Measurements from ENCODE around the gene CYP4F3.
"Not testable (repeated sequence)": the region's sequence is repeated elsewhere in the genome, so short reads cannot be mapped to it uniquely, and the experiment has no call there.

CYP4F3 gene

GRCh38 chr19:15679865-15680264 lies 39.2 kb downstream of the CYP4F3 start:
- H3K4me3 ChIP-seq (ENCODE audit: low read depth in 1 of 2, low read length in 2 of 2), result not testable (repeated sequence)
- peaks cover 24 to 69% of the 10 kb centered on the region in 2 donors for H3K36me3 ChIP-seq (ENCODE audit: control insufficient read depth in 1 of 2, insufficient read depth in 2 of 2, low read length in 2 of 2)

GRCh38 chr19:15680478-15681322 lies 40.0 kb downstream of the CYP4F3 start:
- no peak overlapping the region for H3K9ac ChIP-seq (ENCODE audit: low read depth in 1 of 2, low read length in 2 of 2)

More at GRCh38 chr19:15679865-15680264, 39.2 kb downstream of the CYP4F3 start:
- H3K4me1 ChIP-seq (ENCODE audit: control insufficient read depth in 1 of 2, insufficient read depth in 2 of 2, low read length in 2 of 2), result peaks cover 23% of the 10 kb centered on the region in 2 donors
- H3K27me3 ChIP-seq (ENCODE audit: control insufficient read depth in 1 of 2, insufficient read depth in 2 of 2, low read length in 2 of 2); H3K27ac ChIP-seq (ENCODE audit: low read depth, low read length); H3K9ac ChIP-seq (ENCODE audit: low read depth in 1 of 2, low read length in 2 of 2); H3K9me3 ChIP-seq (ENCODE audit: control insufficient read depth in 1 of 2, low read length in 2 of 2): not testable (repeated sequence)

GRCh38 chr19:15683411-15683810 lies 42.7 kb downstream of the CYP4F3 start:
- peaks cover 7 to 11% of the 10 kb centered on the region in 2 donors for H3K9me3 ChIP-seq (ENCODE audit: control insufficient read depth in 1 of 2, low read length in 2 of 2)
- H3K27ac ChIP-seq (ENCODE audit: low read depth, low read length), result no peak overlapping the region
- H3K4me1 ChIP-seq (ENCODE audit: control insufficient read depth in 1 of 2, insufficient read depth in 2 of 2, low read length in 2 of 2), result peaks cover 10 to 17% of the 10 kb centered on the region in 2 donors
- no peak overlapping the region for H3K4me3 ChIP-seq (ENCODE audit: low read depth in 1 of 2, low read length in 2 of 2)
- H3K36me3 ChIP-seq (ENCODE audit: control insufficient read depth in 1 of 2, insufficient read depth in 2 of 2, low read length in 2 of 2), result peaks cover 46 to 92% of the 10 kb centered on the region in 2 donors
- H3K9ac ChIP-seq (ENCODE audit: low read depth in 1 of 2, low read length in 2 of 2), result no peak overlapping the region
- no peaks in the 10 kb centered on the region for H3K27me3 ChIP-seq (ENCODE audit: control insufficient read depth in 1 of 2, insufficient read depth in 2 of 2, low read length in 2 of 2)

More at GRCh38 chr19:15680478-15681322, 40.0 kb downstream of the CYP4F3 start:
- H3K4me1 ChIP-seq (ENCODE audit: control insufficient read depth in 1 of 2, insufficient read depth in 2 of 2, low read length in 2 of 2), result peaks cover 15 to 23% of the 10 kb centered on the region in 2 donors
- peaks cover 0 to 1% of the 10 kb centered on the region in 2 donors for H3K9me3 ChIP-seq (ENCODE audit: control insufficient read depth in 1 of 2, low read length in 2 of 2)
- H3K36me3 ChIP-seq (ENCODE audit: control insufficient read depth in 1 of 2, insufficient read depth in 2 of 2, low read length in 2 of 2), result peaks cover 33 to 74% of the 10 kb centered on the region in 2 donors
- no peak overlapping the region for H3K4me3 ChIP-seq (ENCODE audit: low read depth in 1 of 2, low read length in 2 of 2)
- H3K27ac ChIP-seq (ENCODE audit: low read depth, low read length), result no peak overlapping the region
- H3K27me3 ChIP-seq (ENCODE audit: control insufficient read depth in 1 of 2, insufficient read depth in 2 of 2, low read length in 2 of 2), result no peaks in the 10 kb centered on the region

GRCh38 chr19:15684828-15685227 lies 44.1 kb downstream of the CYP4F3 start:
- Histone ChIP-seq H3K36me3 (ENCODE audit: control insufficient read depth in 1 of 2, insufficient read depth in 2 of 2, low read length in 2 of 2) (peaks cover 41 to 80% of the 10 kb centered on the region in 2 donors), H3K27ac (ENCODE audit: low read depth, low read length) (no peak overlapping the region), H3K9me3 (ENCODE audit: control insufficient read depth in 1 of 2, low read length in 2 of 2) (peaks cover 8 to 14% of the 10 kb centered on the region in 2 donors), H3K4me1 (ENCODE audit: control insufficient read depth in 1 of 2, insufficient read depth in 2 of 2, low read length in 2 of 2) (peaks cover 6 to 9% of the 10 kb centered on the region in 2 donors), H3K4me3 (ENCODE audit: low read depth in 1 of 2, low read length in 2 of 2) (no peak overlapping the region), H3K9ac (ENCODE audit: low read depth in 1 of 2, low read length in 2 of 2) (no peak overlapping the region), H3K27me3 (ENCODE audit: control insufficient read depth in 1 of 2, insufficient read depth in 2 of 2, low read length in 2 of 2) (no peaks in the 10 kb centered on the region)

- Histone ChIP-seq H3K27ac (ENCODE audit: low read depth, low read length) (no peak overlapping the region), H3K4me1 (ENCODE audit: control insufficient read depth in 1 of 2, insufficient read depth in 2 of 2, low read length in 2 of 2) (peaks cover 4 to 8% of the 10 kb centered on the region in 2 donors), H3K27me3 (ENCODE audit: control insufficient read depth in 1 of 2, insufficient read depth in 2 of 2, low read length in 2 of 2) (no peaks in the 10 kb centered on the region), H3K9ac (ENCODE audit: low read depth in 1 of 2, low read length in 2 of 2) (no peak overlapping the region), H3K9me3 (ENCODE audit: control insufficient read depth in 1 of 2, low read length in 2 of 2) (no peaks in the 10 kb centered on the region), H3K4me3 (ENCODE audit: low read depth in 1 of 2, low read length in 2 of 2) (no peak overlapping the region), H3K36me3 (ENCODE audit: control insufficient read depth in 1 of 2, insufficient read depth in 2 of 2, low read length in 2 of 2) (peaks cover 20 to 32% of the 10 kb centered on the region in 2 donors)
Measured at GRCh38 chr19:15696654-15697194, 56.0 kb downstream of the CYP4F3 start.

GRCh38 chr19:15701757-15702533 lies 61.2 kb downstream of the CYP4F3 start:
- Histone ChIP-seq H3K9me3 (ENCODE audit: control insufficient read depth in 1 of 2, low read length in 2 of 2) (no peaks in the 10 kb centered on the region), H3K36me3 (ENCODE audit: control insufficient read depth in 1 of 2, insufficient read depth in 2 of 2, low read length in 2 of 2) (peaks cover 10 to 21% of the 10 kb centered on the region in 2 donors), H3K9ac (ENCODE audit: low read depth in 1 of 2, low read length in 2 of 2) (peak overlapping the region; percentile 39 to 52), H3K4me3 (ENCODE audit: low read depth in 1 of 2, low read length in 2 of 2) (peak overlapping the region; percentile 5 to 43), H3K4me1 (ENCODE audit: control insufficient read depth in 1 of 2, insufficient read depth in 2 of 2, low read length in 2 of 2) (peaks cover 15 to 30% of the 10 kb centered on the region in 2 donors), H3K27me3 (ENCODE audit: control insufficient read depth in 1 of 2, insufficient read depth in 2 of 2, low read length in 2 of 2) (no peaks in the 10 kb centered on the region), H3K27ac (ENCODE audit: low read depth, low read length) (peak overlapping the region; percentile 51)

GRCh38 chr19:15702534-15702930 lies 61.8 kb downstream of the CYP4F3 start:
- peak overlapping the region; percentile 51 for H3K27ac ChIP-seq (ENCODE audit: low read depth, low read length)
- H3K4me1 ChIP-seq (ENCODE audit: control insufficient read depth in 1 of 2, insufficient read depth in 2 of 2, low read length in 2 of 2), result peaks cover 15 to 30% of the 10 kb centered on the region in 2 donors
- peak overlapping the region in 1 of 2 donors; percentile 43 for H3K4me3 ChIP-seq (ENCODE audit: low read depth in 1 of 2, low read length in 2 of 2)
- peak overlapping the region; percentile 39 to 52 for H3K9ac ChIP-seq (ENCODE audit: low read depth in 1 of 2, low read length in 2 of 2)
- H3K9me3 ChIP-seq (ENCODE audit: control insufficient read depth in 1 of 2, low read length in 2 of 2), result no peaks in the 10 kb centered on the region
- peaks cover 4 to 15% of the 10 kb centered on the region in 2 donors for H3K36me3 ChIP-seq (ENCODE audit: control insufficient read depth in 1 of 2, insufficient read depth in 2 of 2, low read length in 2 of 2)
- H3K27me3 ChIP-seq (ENCODE audit: control insufficient read depth in 1 of 2, insufficient read depth in 2 of 2, low read length in 2 of 2), result no peaks in the 10 kb centered on the region

Measured in duodenal mucosa (tissue), 2 donors.